Measurements from ENCODE around the gene RFTN2. TPM values are rescaled to one million over a fixed set of nuclear protein-coding genes. Genes with fewer than 3 reads are reported as not detected.
A peak's percentile ranks its signal among the peaks of the same experiment; 100 is the strongest.
"Not testable (repeated sequence)": the region's sequence is repeated elsewhere in the genome, so short reads cannot be mapped to it uniquely, and the experiment has no call there.

RFTN2 gene
- total RNA-seq, 2 donors from 2014 or later = 0.55 TPM

DNA sequence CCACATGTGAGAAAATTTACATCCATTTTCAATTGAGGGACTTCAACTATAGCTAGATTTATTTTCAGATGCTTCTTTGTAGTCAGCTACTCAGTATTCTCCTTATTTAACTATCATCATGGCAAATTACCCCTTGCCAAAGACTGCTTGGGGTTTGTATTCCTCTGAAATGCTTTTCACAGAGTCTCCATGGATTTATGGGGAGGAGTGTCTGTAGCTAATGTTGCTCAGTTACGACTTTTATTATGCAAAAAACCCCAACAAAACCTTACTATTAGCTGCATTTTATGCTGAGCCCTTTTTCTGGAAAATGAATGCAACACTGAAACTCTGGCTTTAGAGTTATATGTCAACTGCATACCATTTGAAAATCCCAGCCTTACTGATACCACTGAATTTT lies 78.6 kb downstream of the RFTN2 start:
- peaks cover 7% of the 10 kb centered on the region for H3K9me3 Mint-ChIP-seq
- WGBS, 2 experiments (ENCODE audit: insufficient coverage in 1 of 2, insufficient read length in 1 of 2) = 60% methylated on average over 1 of the region's 1 CpG; no CpG with 5 or more reads in 1 of the 2 experiments
- Histone ChIP-seq H3K36me3 (ENCODE audit: control insufficient read depth, insufficient read depth, low read length) (no peaks in the 10 kb centered on the region), H3K27ac (ENCODE audit: low read depth, low read length) (peak overlapping the region; percentile 66), H3K9me3 (ENCODE audit: control insufficient read depth, low read length) (peaks cover 12% of the 10 kb centered on the region), H3K4me3 (ENCODE audit: low read length) (no peak overlapping the region), H3K9ac (ENCODE audit: extremely low read depth, low read length, poor library complexity, severe bottlenecking) (no peak overlapping the region), H3K27me3 (ENCODE audit: control insufficient read depth, insufficient read depth, low read length, poor library complexity, severe bottlenecking) (no peaks in the 10 kb centered on the region), H3K4me1 (ENCODE audit: control insufficient read depth, insufficient read depth, low read length) (no peaks in the 10 kb centered on the region)
- TF ChIP-seq, protein P1, sequence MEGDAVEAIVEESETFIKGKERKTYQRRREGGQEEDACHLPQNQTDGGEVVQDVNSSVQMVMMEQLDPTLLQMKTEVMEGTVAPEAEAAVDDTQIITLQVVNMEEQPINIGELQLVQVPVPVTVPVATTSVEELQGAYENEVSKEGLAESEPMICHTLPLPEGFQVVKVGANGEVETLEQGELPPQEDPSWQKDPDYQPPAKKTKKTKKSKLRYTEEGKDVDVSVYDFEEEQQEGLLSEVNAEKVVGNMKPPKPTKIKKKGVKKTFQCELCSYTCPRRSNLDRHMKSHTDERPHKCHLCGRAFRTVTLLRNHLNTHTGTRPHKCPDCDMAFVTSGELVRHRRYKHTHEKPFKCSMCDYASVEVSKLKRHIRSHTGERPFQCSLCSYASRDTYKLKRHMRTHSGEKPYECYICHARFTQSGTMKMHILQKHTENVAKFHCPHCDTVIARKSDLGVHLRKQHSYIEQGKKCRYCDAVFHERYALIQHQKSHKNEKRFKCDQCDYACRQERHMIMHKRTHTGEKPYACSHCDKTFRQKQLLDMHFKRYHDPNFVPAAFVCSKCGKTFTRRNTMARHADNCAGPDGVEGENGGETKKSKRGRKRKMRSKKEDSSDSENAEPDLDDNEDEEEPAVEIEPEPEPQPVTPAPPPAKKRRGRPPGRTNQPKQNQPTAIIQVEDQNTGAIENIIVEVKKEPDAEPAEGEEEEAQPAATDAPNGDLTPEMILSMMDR (conservative IDR thresholded peaks at IDR 0.05) = no peak
- no peak for DNase-seq
- no peak overlapping the region for H3K27ac Mint-ChIP-seq
- H3K36me3 Mint-ChIP-seq (ENCODE audit: low read depth) = peaks cover 6% of the 10 kb centered on the region
- no peaks in the 10 kb centered on the region for H3K27me3 Mint-ChIP-seq (ENCODE audit: insufficient read depth)
- no peak overlapping the region for H3K4me3 Mint-ChIP-seq
- no peaks in the 10 kb centered on the region for H3K4me1 Mint-ChIP-seq

- no peak overlapping the region for H3K4me3 ChIP-seq (ENCODE audit: low read length)
- TF ChIP-seq, protein P1 (conservative IDR thresholded peaks at IDR 0.05) = no peak
- DNase-seq = no peak
- H3K9ac ChIP-seq (ENCODE audit: extremely low read depth, low read length, poor library complexity, severe bottlenecking) = no peak overlapping the region
- Mint-ChIP-seq H3K4me3 (no peak overlapping the region), H3K4me1 (no peaks in the 10 kb centered on the region), H3K27ac (no peak overlapping the region), H3K36me3 (ENCODE audit: low read depth) (peaks cover 13% of the 10 kb centered on the region), H3K27me3 (ENCODE audit: insufficient read depth) (no peaks in the 10 kb centered on the region), H3K9me3 (peaks cover 18% of the 10 kb centered on the region)
- H3K27me3 ChIP-seq (ENCODE audit: control insufficient read depth, insufficient read depth, low read length, poor library complexity, severe bottlenecking) = no peaks in the 10 kb centered on the region
- peaks cover 12% of the 10 kb centered on the region for H3K9me3 ChIP-seq (ENCODE audit: control insufficient read depth, low read length)
- 96% methylated on average over 8 to 32 of the region's 32 CpGs for WGBS, 2 experiments (ENCODE audit: insufficient coverage in 1 of 2, insufficient read length in 1 of 2)
- H3K27ac ChIP-seq (ENCODE audit: low read depth, low read length) = no peak overlapping the region
- no peaks in the 10 kb centered on the region for H3K36me3 ChIP-seq (ENCODE audit: control insufficient read depth, insufficient read depth, low read length)
- H3K4me1 ChIP-seq (ENCODE audit: control insufficient read depth, insufficient read depth, low read length) = peaks cover 4% of the 10 kb centered on the region
Measured at GRCh38 chr2:197591339-197592072, 83.9 kb downstream of the RFTN2 start.

DNA sequence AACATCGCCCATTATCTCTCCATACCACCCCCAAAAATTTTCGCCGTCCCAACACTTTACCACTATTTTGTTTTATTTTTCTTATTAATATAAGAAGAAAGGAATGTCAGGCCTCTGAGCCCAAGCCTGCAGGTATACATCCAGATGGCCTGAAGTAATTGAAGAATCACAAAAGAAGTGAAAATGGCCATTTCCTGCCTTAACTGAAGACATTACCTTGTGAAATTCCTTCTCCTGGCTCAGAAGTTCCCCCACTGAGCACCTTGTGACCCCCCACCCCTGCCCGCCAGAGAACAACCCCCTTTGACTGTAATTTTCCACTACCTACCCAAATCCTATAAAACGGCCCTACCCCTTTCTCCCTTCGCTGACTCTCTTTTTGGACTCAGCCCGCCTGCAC lies 88.1 kb downstream of the RFTN2 start:
- 43 to 48% methylated on average over 3 to 5 of the region's 7 CpGs for WGBS, 2 experiments (ENCODE audit: insufficient coverage in 1 of 2, insufficient read length in 1 of 2)
- H3K36me3 Mint-ChIP-seq (ENCODE audit: low read depth) = peaks cover 10% of the 10 kb centered on the region
- not testable (repeated sequence) for H3K27ac Mint-ChIP-seq; DNase-seq; H3K4me3 Mint-ChIP-seq; H3K4me3 ChIP-seq (ENCODE audit: low read length); H3K4me1 ChIP-seq (ENCODE audit: control insufficient read depth, insufficient read depth, low read length); H3K27me3 Mint-ChIP-seq (ENCODE audit: insufficient read depth); H3K9ac ChIP-seq (ENCODE audit: extremely low read depth, low read length, poor library complexity, severe bottlenecking); H3K27ac ChIP-seq (ENCODE audit: low read depth, low read length); H3K27me3 ChIP-seq (ENCODE audit: control insufficient read depth, insufficient read depth, low read length, poor library complexity, severe bottlenecking); H3K9me3 ChIP-seq (ENCODE audit: control insufficient read depth, low read length); H3K36me3 ChIP-seq (ENCODE audit: control insufficient read depth, insufficient read depth, low read length); H3K4me1 Mint-ChIP-seq
- H3K9me3 Mint-ChIP-seq = peaks cover 16% of the 10 kb centered on the region

- not testable (repeated sequence) for H3K4me3 Mint-ChIP-seq; H3K27ac ChIP-seq (ENCODE audit: low read depth, low read length); H3K27me3 ChIP-seq (ENCODE audit: control insufficient read depth, insufficient read depth, low read length, poor library complexity, severe bottlenecking); H3K4me1 ChIP-seq (ENCODE audit: control insufficient read depth, insufficient read depth, low read length); H3K36me3 Mint-ChIP-seq (ENCODE audit: low read depth); H3K27ac Mint-ChIP-seq; H3K36me3 ChIP-seq (ENCODE audit: control insufficient read depth, insufficient read depth, low read length); H3K4me3 ChIP-seq (ENCODE audit: low read length); H3K27me3 Mint-ChIP-seq (ENCODE audit: insufficient read depth); DNase-seq; H3K9ac ChIP-seq (ENCODE audit: extremely low read depth, low read length, poor library complexity, severe bottlenecking)
- H3K9me3 Mint-ChIP-seq = peaks cover 13% of the 10 kb centered on the region
- WGBS, 2 experiments (ENCODE audit: insufficient coverage in 1 of 2, insufficient read length in 1 of 2) = 92 to 94% methylated on average over 3 of the region's 3 CpGs
- H3K9me3 ChIP-seq (ENCODE audit: control insufficient read depth, low read length) = peaks cover 13% of the 10 kb centered on the region
- H3K4me1 Mint-ChIP-seq = peaks cover 13% of the 10 kb centered on the region
Measured at GRCh38 chr2:197580166-197580565, 95.2 kb downstream of the RFTN2 start.

GRCh38 chr2:197578294-197578693 lies 97.1 kb downstream of the RFTN2 start:
- DNase-seq = peak; percentile 66
- H3K27ac Mint-ChIP-seq; H3K4me3 ChIP-seq (ENCODE audit: low read length); H3K4me3 Mint-ChIP-seq; H3K4me1 ChIP-seq (ENCODE audit: control insufficient read depth, insufficient read depth, low read length); H3K27me3 ChIP-seq (ENCODE audit: control insufficient read depth, insufficient read depth, low read length, poor library complexity, severe bottlenecking); H3K27me3 Mint-ChIP-seq (ENCODE audit: insufficient read depth); H3K9ac ChIP-seq (ENCODE audit: extremely low read depth, low read length, poor library complexity, severe bottlenecking); H3K27ac ChIP-seq (ENCODE audit: low read depth, low read length): not testable (repeated sequence)
- WGBS, 2 experiments (ENCODE audit: insufficient coverage in 1 of 2, insufficient read length in 1 of 2) = 40 to 63% methylated on average over 1 to 2 of the region's 2 CpGs
- Mint-ChIP-seq H3K9me3 (peaks cover 27% of the 10 kb centered on the region), H3K4me1 (peaks cover 13% of the 10 kb centered on the region), H3K36me3 (ENCODE audit: low read depth) (peaks cover 22% of the 10 kb centered on the region)
- Histone ChIP-seq H3K36me3 (ENCODE audit: control insufficient read depth, insufficient read depth, low read length) (peaks cover 13% of the 10 kb centered on the region), H3K9me3 (ENCODE audit: control insufficient read depth, low read length) (peaks cover 29% of the 10 kb centered on the region)

Data from endodermal cell (in vitro differentiated cells).